Ovary (tissue), 9 donors: ENCODE data around the gene PPM1F. TPM values are rescaled to one million over a fixed set of nuclear protein-coding genes. Genes with fewer than 3 reads are reported as not detected.

ENCODE experiments used
- DNase-seq, 5 donors: peaks; one replicate each; pipeline ENCODE4 v3.0.0-alpha.2; 2019 to 2020
- H3K27ac ChIP-seq, 2 donors: fragments of 200-600 bp; one replicate each; pipeline versions ENCODE4 v1.5.1 to v1.8.0; 2019 to 2022
- H3K27me3 ChIP-seq: fragments of 200-600 bp; one replicate; pipeline ENCODE4 v1.8.0; 2022
- H3K36me3 ChIP-seq: fragments of 200-600 bp; sonication (generic); one replicate; pipeline ENCODE4 v1.5.1; 2019
- H3K4me1 ChIP-seq: one replicate; pipeline ENCODE4 v1.8.1; 2013; ENCODE audit warnings: mild to moderate bottlenecking, moderate library complexity; ENCODE audit not compliant: insufficient read depth
- H3K4me3 ChIP-seq: fragments of 200-600 bp; sonication (generic); one replicate; pipeline ENCODE4 v1.5.1; 2017
- H3K9me3 ChIP-seq, 2 donors: fragments of 200-600 bp in 1 of 2; sonication (generic) in 1 of 2; one replicate each; pipeline versions ENCODE4 v1.5.1 to v1.8.1; 2013 to 2019; ENCODE audit warnings: mild to moderate bottlenecking in 1 of 2, moderate library complexity in 1 of 2
- EP300 ChIP-seq: sonication (generic); formaldehyde crosslinking; IDR thresholded peaks from one replicate; pipeline ENCODE4 v1.6.1; 2017; ENCODE audit warnings: antibody characterized with exemption
- POLR2A ChIP-seq: fragments of 450-650 bp; IDR thresholded peaks from one replicate; pipeline ENCODE4 v1.6.1; 2017; ENCODE audit warnings: antibody characterized with exemption, mild to moderate bottlenecking, moderate library complexity
- WGBS, 3 donors: extraction: QIAGEN DNeasy Blood & Tissue Kit in 1 of 3; methylation state at CpG; one replicate each; pipeline versions ENCODE4 v1.1.5 to v1.1.7; 2013 to 2017; 5-methylcytosine and 5-hydroxymethylcytosine counted together
- intact Hi-C, 4 donors: fragments of 100-400 bp; cut with DNase I; formaldehyde crosslinking; loops; one replicate each; pipeline versions ENCODE4 v1.11.0 to v1.15.1; 2022 to 2023
- polyA plus RNA-seq, 2 donors: library from polyadenylated mRNA; stranded (reverse); fragments of 200-250 nt in 1 of 2; fragments of 350-450 nt in 1 of 2; fragmentation: Illumina TruSeq in 1 of 2; extraction: RNeasy Lipid Tissue Mini Kit (QIAGEN cat#74804) in 1 of 2; gene quantifications; one replicate each; pipeline ENCODE4 v1.2.3, GENCODE V29; 2013 to 2014
- total RNA-seq, 7 donors: library from RNA; depleted of rRNA in 2 of 7; stranded (reverse); fragments of >200 nt in 2 of 7; fragmentation: NEBNext Ultra II Directional in 3 of 7; extraction: Animal tissue kit (Norgen Biotek cat#: 25700) in 3 of 7; gene quantifications; one replicate each; pipeline versions ENCODE4 v1.1.0 to v1.2.4, GENCODE V29; 2016 to 2023
- TF ChIP-seq, protein P1 (sequence below), 3 donors: fragments of 450-650 bp in 2 of 3; fragments of 200-600 bp in 1 of 3; IDR thresholded peaks; one replicate each; pipeline versions ENCODE4 v1.5.1 to v1.8.0; 2016 to 2022; ENCODE audit warnings: antibody characterized with exemption in 3 of 3, mild to moderate bottlenecking in 1 of 3
- donor health status: DM: no; HTN: no; CAD: no; lungs with moderate emphysema.
- donor health status: DM: no; HTN: no; CAD: no.
- donor health status: Bipolar disorder and iron deficiency.
- donor health status: DM: yes; HTN: yes; CAD: no.
- donor health status: DM: no; HTN: no; CAD: no.
- donor health status: DM: yes; HTN: yes; CAD: no.

The PPM1F gene
- total and polyA plus RNA-seq, 9 donors = 9.8 to 33.0 (median 22.0) TPM

DNA sequence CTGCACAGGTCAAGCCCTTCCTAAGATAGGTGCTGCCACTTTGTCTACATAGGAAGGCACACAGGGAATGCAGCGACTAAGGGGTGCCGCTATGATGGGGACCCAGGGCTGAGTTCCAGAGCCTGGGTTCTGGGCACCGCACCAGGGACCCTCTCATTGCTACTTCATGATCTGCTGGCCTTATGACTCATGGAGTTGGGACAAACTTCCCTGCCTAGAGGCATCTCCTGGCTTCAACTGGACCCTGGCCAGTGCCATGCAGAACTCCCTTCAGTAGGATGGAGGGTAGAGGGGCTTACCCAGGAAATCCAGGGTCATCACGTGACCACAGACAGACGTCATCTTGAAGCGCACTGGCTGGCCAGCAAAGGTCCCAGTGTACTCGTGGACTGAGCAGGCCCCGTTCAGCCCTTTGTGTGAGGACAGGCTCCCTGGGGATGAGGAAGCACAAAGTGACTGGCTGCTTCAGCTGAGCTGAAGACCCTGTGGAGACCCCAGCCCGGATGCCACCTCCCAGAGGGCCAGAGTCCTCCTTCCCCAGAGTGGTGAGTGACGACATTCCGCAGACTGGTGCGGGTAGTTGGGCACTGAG is 21.5 kb upstream of the PPM1F start:
- intact Hi-C loops = no loop called here
- H3K36me3 ChIP-seq = no peaks in the 10 kb centered on the region
- no peaks in the 10 kb centered on the region for H3K9me3 ChIP-seq
- H3K27ac ChIP-seq = no peak overlapping the region
- no peak for DNase-seq
- 89 to 92% (median 90%) methylated on average over 12 of the region's 12 CpGs for WGBS, 3 donors
- no peak for TF ChIP-seq EP300
- TF ChIP-seq POLR2A = no peak
- TF ChIP-seq, protein P1, sequence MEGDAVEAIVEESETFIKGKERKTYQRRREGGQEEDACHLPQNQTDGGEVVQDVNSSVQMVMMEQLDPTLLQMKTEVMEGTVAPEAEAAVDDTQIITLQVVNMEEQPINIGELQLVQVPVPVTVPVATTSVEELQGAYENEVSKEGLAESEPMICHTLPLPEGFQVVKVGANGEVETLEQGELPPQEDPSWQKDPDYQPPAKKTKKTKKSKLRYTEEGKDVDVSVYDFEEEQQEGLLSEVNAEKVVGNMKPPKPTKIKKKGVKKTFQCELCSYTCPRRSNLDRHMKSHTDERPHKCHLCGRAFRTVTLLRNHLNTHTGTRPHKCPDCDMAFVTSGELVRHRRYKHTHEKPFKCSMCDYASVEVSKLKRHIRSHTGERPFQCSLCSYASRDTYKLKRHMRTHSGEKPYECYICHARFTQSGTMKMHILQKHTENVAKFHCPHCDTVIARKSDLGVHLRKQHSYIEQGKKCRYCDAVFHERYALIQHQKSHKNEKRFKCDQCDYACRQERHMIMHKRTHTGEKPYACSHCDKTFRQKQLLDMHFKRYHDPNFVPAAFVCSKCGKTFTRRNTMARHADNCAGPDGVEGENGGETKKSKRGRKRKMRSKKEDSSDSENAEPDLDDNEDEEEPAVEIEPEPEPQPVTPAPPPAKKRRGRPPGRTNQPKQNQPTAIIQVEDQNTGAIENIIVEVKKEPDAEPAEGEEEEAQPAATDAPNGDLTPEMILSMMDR (IDR thresholded peaks at IDR 0.05) = no peak
- H3K27me3 ChIP-seq = no peaks in the 10 kb centered on the region
- H3K4me1 ChIP-seq = no peaks in the 10 kb centered on the region
- no peak overlapping the region for H3K4me3 ChIP-seq

DNA sequence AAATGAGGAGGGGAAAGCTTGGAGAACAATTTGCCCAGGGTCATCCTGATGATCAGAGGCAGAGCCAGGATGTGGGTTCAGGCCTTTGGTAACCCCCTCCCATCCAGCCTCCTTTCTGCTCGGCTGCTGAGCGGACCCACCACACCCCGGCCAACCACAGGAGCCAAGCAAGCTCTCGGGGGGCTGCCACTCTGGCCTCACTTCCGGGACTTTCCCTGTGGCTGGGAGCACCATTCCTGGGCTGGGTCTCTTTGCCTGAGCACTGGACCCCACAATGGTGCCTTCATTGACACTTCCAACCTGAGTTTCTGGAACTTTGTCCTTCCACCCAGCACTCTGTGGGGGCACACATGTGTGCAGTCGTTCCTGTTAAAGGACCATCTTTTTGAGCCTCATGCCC is 20.2 kb upstream of the PPM1F start:
- 80 to 95% (median 91%) methylated on average over 6 of the region's 6 CpGs for WGBS, 3 donors
- no peak overlapping the region for H3K27ac ChIP-seq
- DNase-seq = no peak
- no peak for TF ChIP-seq EP300
- no peak for TF ChIP-seq POLR2A
- TF ChIP-seq, protein P1 (IDR thresholded peaks at IDR 0.05) = no peak
- intact Hi-C loops = no loop called here
- H3K4me3 ChIP-seq = no peak overlapping the region
- no peaks in the 10 kb centered on the region for H3K4me1 ChIP-seq
- H3K27me3 ChIP-seq = no peaks in the 10 kb centered on the region
- H3K9me3 ChIP-seq = no peaks in the 10 kb centered on the region
- H3K36me3 ChIP-seq = no peaks in the 10 kb centered on the region

DNA sequence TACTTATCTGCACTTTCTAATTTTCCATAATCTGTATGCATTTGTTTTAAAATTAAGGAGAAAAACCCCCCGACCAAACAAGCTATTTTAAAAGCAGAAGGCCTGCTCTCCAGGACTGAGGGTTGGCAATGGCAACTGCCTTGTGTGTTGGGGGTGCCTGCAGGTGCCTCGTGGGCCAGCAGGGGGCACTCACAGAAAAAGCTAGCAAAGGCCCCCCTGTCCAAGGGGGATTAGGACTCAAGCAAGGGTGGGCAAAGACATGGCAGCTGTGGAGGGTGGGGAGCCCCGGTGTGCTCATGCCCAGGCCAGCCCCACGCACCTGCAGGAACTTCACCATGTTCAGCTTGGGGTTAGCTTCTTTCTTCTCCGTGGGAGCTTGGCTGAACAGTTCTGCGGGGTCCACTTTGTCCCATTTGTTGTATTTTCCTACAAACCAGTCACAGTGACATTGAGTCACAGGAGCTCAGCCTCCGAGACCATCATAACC is 19.7 kb upstream of the PPM1F start:
- Histone ChIP-seq H3K27me3 (no peaks in the 10 kb centered on the region), H3K9me3 (no peaks in the 10 kb centered on the region), H3K36me3 (no peaks in the 10 kb centered on the region), H3K4me1 (no peaks in the 10 kb centered on the region), H3K4me3 (no peak overlapping the region), H3K27ac (no peak overlapping the region)
- no peak for DNase-seq
- WGBS, 3 donors = 68 to 75% (median 74%) methylated on average over 7 of the region's 7 CpGs
- TF ChIP-seq, protein P1 (IDR thresholded peaks at IDR 0.05) = peak in 1 of 3 donors; percentile 32
- no peak for TF ChIP-seq EP300
- no peak for TF ChIP-seq POLR2A
- intact Hi-C loops = no loop called here

DNA sequence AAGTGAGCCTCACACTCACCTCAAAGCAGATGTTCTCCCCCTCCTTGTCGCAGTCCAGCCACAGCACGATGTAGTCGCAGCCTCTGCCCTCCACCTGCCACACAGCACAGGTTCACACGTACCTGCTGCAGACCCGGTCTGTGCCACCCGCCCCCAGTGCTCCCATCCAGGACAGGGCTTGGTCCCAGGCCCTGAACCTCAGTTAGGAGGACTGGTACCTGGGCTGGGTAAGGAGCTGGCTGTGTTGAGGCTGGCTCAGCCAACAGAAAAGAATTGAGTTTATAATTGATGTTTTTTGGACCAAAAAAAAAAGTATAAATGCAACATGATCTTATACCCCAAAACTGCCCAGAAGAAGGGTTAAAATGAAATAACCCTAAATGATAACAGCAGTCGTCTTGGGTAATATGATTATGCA is 19.2 kb upstream of the PPM1F start:
- no peak overlapping the region for H3K27ac ChIP-seq
- H3K9me3 ChIP-seq = no peaks in the 10 kb centered on the region
- H3K4me3 ChIP-seq = no peak overlapping the region
- 91 to 93% (median 92%) methylated on average over 7 of the region's 7 CpGs for WGBS, 3 donors
- H3K4me1 ChIP-seq = no peaks in the 10 kb centered on the region
- H3K36me3 ChIP-seq = no peaks in the 10 kb centered on the region
- TF ChIP-seq POLR2A (no peak), EP300 (no peak)
- TF ChIP-seq, protein P1 (IDR thresholded peaks at IDR 0.05) = no peak
- H3K27me3 ChIP-seq = no peaks in the 10 kb centered on the region
- intact Hi-C loops = no loop called here
- DNase-seq = no peak
